ENCODE data around the gene MLLT6. TPM values are rescaled to one million over a fixed set of nuclear protein-coding genes. Genes with fewer than 3 reads are reported as not detected.

Gene MLLT6
- total RNA-seq, 1 donor from 2014 or later, result 20.9 TPM

DNA sequence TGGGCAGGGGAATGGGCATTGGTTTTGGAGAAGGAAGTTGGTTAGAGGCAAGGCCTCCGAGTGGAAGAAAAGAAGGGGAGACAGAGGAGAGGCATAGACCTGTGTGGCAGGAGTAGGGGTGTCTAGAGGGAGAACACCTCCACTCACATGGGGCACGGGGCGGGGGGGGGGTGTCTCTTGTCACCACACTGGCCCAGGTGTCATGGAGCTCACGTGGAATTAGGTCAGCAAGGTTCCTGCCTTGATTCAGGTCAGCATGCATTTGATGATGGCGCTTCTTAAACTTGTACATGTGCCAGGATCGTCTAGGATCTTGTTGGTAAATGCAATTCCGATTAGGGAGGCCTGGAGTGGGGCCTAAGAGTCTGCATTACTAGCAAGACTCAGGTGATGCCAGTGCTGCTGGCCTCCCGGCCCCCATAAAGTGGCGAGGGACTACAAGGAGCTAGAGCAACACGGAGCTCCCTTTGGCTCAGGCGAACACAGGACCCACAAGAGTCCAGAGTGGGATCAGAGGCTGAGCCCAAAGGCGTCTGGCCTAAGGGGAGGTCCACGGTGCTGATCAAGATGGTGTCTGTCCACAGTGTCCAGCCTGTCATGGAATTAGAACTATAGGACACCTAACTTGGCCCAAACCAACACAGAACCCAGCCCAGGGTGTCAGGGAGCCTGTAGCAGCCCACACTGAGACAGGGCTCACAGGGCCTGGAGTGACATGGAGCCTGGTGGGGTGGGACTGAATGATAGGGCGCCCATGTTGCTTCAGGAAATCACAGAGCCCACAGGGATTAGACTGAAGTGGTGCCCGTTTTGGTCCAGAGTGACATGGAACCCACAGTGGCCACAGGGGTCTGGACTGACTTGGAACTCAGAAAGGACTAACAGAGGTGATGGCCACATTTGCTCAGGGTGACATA is 47.0 kb upstream of the MLLT6 start:
- H3K27ac ChIP-seq (ENCODE audit: low read depth, low read length), result no peak overlapping the region
- DNase-seq (ENCODE audit: low read depth) (no peak), FAIRE-seq (no peak)
- Mint-ChIP-seq H3K4me3 (ENCODE audit: unreplicated experiment) (no peak overlapping the region), H3K27ac (ENCODE audit: unreplicated experiment) (no peak overlapping the region), H3K9me3 (ENCODE audit: unreplicated experiment) (no peaks in the 10 kb centered on the region), H3K27me3 (ENCODE audit: low read depth, unreplicated experiment) (peaks cover 38% of the 10 kb centered on the region), H3K4me1 (ENCODE audit: low read depth, unreplicated experiment) (peaks cover 7% of the 10 kb centered on the region), H3K36me3 (ENCODE audit: low read depth, unreplicated experiment) (no peaks in the 10 kb centered on the region)
- H2AFZ ChIP-seq (ENCODE audit: low read depth, low read length), result no peak overlapping the region
- no peaks in the 10 kb centered on the region for H3K36me3 ChIP-seq (ENCODE audit: insufficient read depth, low read length)
- no peaks in the 10 kb centered on the region for H3K9me3 ChIP-seq (ENCODE audit: insufficient read depth, low read depth, low read length)
- no peak for TF ChIP-seq CTCF (IDR thresholded peaks at IDR 0.05; ENCODE audit: insufficient read depth, low read depth, low read length)
- no peak for TF ChIP-seq EZH2 (IDR thresholded peaks at IDR 0.05; ENCODE audit: insufficient read depth, low read length)
- no peak overlapping the region for H3K4me2 ChIP-seq (ENCODE audit: low read length)
- H3K27me3 ChIP-seq (ENCODE audit: insufficient read depth, low read length), result peaks cover 24% of the 10 kb centered on the region
- H3K9ac ChIP-seq (ENCODE audit: low read length), result no peak overlapping the region
- no peaks in the 10 kb centered on the region for H4K20me1 ChIP-seq (ENCODE audit: insufficient read depth, low read length)
- H3K4me1 ChIP-seq (ENCODE audit: insufficient read depth, low read length), result no peaks in the 10 kb centered on the region
- no peaks in the 10 kb centered on the region for H3K79me2 ChIP-seq (ENCODE audit: insufficient read depth, low read length)
- H3K4me3 ChIP-seq (ENCODE audit: insufficient read depth, low read depth, low read length), result no peak overlapping the region

- peaks cover 7% of the 10 kb centered on the region for H3K4me1 Mint-ChIP-seq (ENCODE audit: low read depth, unreplicated experiment)
Observed at GRCh38 chr17:38658741-38659345, 46.2 kb upstream of the MLLT6 start.

More at GRCh38 chr17:38658741-38659345, 46.2 kb upstream of the MLLT6 start:
- Histone ChIP-seq H3K4me3 (ENCODE audit: insufficient read depth, low read depth, low read length) (no peak overlapping the region), H3K9me3 (ENCODE audit: insufficient read depth, low read depth, low read length) (no peaks in the 10 kb centered on the region), H3K27ac (ENCODE audit: low read depth, low read length) (no peak overlapping the region), H3K36me3 (ENCODE audit: insufficient read depth, low read length) (no peaks in the 10 kb centered on the region), H4K20me1 (ENCODE audit: insufficient read depth, low read length) (no peaks in the 10 kb centered on the region), H3K9ac (ENCODE audit: low read length) (no peak overlapping the region), H3K4me2 (ENCODE audit: low read length) (no peak overlapping the region), H3K4me1 (ENCODE audit: insufficient read depth, low read length) (no peaks in the 10 kb centered on the region), H3K79me2 (ENCODE audit: insufficient read depth, low read length) (no peaks in the 10 kb centered on the region), H2AFZ (ENCODE audit: low read depth, low read length) (no peak overlapping the region), H3K27me3 (ENCODE audit: insufficient read depth, low read length) (peaks cover 19% of the 10 kb centered on the region)
- FAIRE-seq (no peak), DNase-seq (ENCODE audit: low read depth) (no peak)
- Mint-ChIP-seq H3K27me3 (ENCODE audit: low read depth, unreplicated experiment) (peaks cover 35% of the 10 kb centered on the region), H3K36me3 (ENCODE audit: low read depth, unreplicated experiment) (no peaks in the 10 kb centered on the region), H3K27ac (ENCODE audit: unreplicated experiment) (no peak overlapping the region), H3K9me3 (ENCODE audit: unreplicated experiment) (no peaks in the 10 kb centered on the region), H3K4me3 (ENCODE audit: unreplicated experiment) (no peak overlapping the region)
- TF ChIP-seq EZH2 (IDR thresholded peaks at IDR 0.05; ENCODE audit: insufficient read depth, low read length) (no peak), CTCF (IDR thresholded peaks at IDR 0.05; ENCODE audit: insufficient read depth, low read depth, low read length) (no peak)

All from astrocyte (in vitro differentiated cells and primary cell).